Ectodermal cell (in vitro differentiated cells): ENCODE measurements around the gene PCED1A.
"Not testable (repeated sequence)": the region's sequence is repeated elsewhere in the genome, so short reads cannot be mapped to it uniquely, and the experiment has no call there.

Experiments used
- H3K27ac ChIP-seq: 2 replicates; pipeline ENCODE4 v1.7.0; 2013; ENCODE audit warnings: mild to moderate bottlenecking, low read depth, low read length; ENCODE audit not compliant: insufficient read depth, poor library complexity, severe bottlenecking
- H3K27me3 ChIP-seq: 2 replicates; pipeline ENCODE4 v1.7.0; 2013; ENCODE audit warnings: mild to moderate bottlenecking, low read length; ENCODE audit not compliant: insufficient read depth, control insufficient read depth, poor library complexity, severe bottlenecking
- H3K36me3 ChIP-seq: one replicate; pipeline ENCODE4 v1.7.0; 2013; ENCODE audit warnings: low read length; ENCODE audit not compliant: control insufficient read depth, insufficient read depth
- H3K4me1 ChIP-seq: one replicate; pipeline ENCODE4 v1.7.0; 2013; ENCODE audit warnings: low read length; ENCODE audit not compliant: control insufficient read depth, insufficient read depth
- H3K4me3 ChIP-seq: 2 replicates; pipeline ENCODE4 v1.7.0; 2013; ENCODE audit warnings: low read depth, low read length, control low read depth; ENCODE audit not compliant: insufficient read depth
- H3K9me3 ChIP-seq: 2 replicates; pipeline ENCODE4 v1.7.0; 2013; ENCODE audit warnings: mild to moderate bottlenecking, low read length, moderate library complexity; ENCODE audit not compliant: control insufficient read depth
- WGBS, 2 experiments: methylation state at CpG; one replicate each; pipeline ENCODE4 v1.1.7; 2013; ENCODE audit warnings: missing lambda C conversion rate in 2 of 2; 5-methylcytosine and 5-hydroxymethylcytosine counted together

PCED1A gene

DNA sequence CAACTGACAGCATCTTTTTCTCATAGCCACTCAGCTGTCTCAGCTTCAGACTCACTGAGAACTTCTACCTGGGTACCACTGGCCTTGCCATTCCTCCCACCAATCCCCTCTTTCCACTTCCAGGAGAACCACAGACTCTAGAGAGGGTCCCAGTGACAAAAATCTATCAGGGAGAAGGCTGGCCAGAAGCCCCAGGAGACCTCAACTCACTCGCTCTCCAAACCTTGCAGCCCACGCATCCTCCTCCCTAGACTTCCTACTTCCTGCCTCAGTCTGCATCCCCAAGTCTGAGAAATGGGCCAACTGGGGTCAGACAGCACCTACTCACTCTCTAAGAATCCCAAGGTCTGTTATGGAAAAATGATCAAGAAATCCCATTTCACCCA, 23.1 kb downstream of the PCED1A start:
- no peaks in the 10 kb centered on the region for H3K4me1 ChIP-seq
- H3K36me3 ChIP-seq: no peaks in the 10 kb centered on the region
- H3K4me3 ChIP-seq: no peak overlapping the region
- peaks cover 27% of the 10 kb centered on the region for H3K27me3 ChIP-seq
- H3K27ac ChIP-seq: no peak overlapping the region
- 83 to 97% methylated on average over 2 of the region's 2 CpGs for WGBS, 2 experiments
- H3K9me3 ChIP-seq: no peaks in the 10 kb centered on the region

DNA sequence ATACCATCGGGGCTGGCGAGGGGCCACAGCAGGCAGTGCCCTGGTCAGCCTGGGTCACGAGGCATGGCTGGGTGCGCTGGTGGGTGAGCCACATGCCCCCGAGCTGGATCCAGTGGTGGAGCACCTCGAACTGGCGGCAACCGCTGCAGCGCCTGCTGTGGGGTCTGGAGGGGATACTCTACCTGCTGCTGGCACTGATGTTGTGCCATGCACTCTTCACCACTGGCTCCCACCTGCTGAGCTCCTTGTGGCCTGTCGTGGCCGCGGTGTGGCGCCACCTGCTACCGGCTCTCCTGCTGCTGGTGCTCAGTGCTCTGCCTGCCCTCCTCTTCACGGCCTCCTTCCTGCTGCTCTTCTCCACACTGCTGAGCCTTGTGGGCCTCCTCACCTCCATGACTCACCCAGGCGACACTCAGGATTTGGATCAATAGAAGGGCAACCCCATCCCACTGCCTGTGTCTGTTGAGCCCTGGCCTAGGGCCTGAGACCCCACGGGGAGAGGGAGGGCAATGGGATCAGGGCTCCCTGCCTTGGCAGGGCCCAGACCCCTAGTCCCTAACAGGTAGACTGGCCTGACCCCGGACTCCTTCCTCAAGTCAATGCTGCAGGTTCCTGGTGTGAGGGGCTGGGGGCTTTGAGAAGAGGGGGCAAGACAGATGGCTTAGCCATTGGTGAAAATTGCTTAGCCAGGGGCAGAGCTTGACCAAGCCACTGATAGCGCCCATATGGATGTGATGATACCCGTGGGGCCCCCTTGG, 23.7 kb downstream of the PCED1A start:
- no peak overlapping the region for H3K27ac ChIP-seq
- 83 to 84% methylated on average over 20 of the region's 20 CpGs for WGBS, 2 experiments
- H3K9me3 ChIP-seq: no peaks in the 10 kb centered on the region
- H3K36me3 ChIP-seq: no peaks in the 10 kb centered on the region
- H3K4me1 ChIP-seq: no peaks in the 10 kb centered on the region
- no peak overlapping the region for H3K4me3 ChIP-seq
- H3K27me3 ChIP-seq: peaks cover 21% of the 10 kb centered on the region

DNA sequence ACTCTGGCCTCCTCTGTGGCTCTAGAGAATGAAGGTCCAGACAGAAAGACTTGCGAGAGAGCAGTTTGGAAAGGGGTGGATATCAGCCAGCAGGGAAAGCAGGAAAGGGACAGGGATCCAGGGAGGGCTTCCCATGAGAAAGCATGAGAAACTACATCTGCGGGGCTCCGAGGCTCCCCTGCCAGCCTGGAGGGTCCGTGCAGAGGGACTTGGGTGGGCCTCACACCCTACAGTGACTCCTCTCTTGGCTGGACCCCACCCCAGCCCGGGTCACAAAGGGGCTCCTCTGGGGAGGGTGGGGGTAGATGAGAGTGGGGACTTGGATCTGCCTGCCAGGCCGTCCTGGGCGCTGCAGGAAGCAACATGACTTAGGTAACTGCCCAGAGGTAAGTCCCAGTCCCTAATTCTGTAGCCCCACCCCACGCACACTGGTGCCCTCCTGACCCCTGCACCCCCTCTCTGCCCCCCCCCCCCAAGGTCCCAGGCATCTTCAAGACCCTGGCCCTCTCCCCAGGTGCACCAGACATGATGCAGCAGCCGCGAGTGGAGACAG, 24.3 kb downstream of the PCED1A start, which contains the start of gene TMEM239:
TSS of gene TMEM239 (plus strand) at position 335 of the 553 bp plus-strand sequence. CDS start at position 526, 191 bp downstream.
- Histone ChIP-seq H3K9me3 (no peaks in the 10 kb centered on the region), H3K4me3 (no peak within 1 kb of the TSS), H3K4me1 (no peaks in the 10 kb centered on the region), H3K27ac (no peak within 1 kb of the TSS), H3K27me3 (peaks cover 14% of the 10 kb centered on the region), H3K36me3 (no peaks in the 10 kb centered on the region)
- WGBS, 2 experiments: 84 to 85% methylated on average over 10 of the region's 10 CpGs

DNA sequence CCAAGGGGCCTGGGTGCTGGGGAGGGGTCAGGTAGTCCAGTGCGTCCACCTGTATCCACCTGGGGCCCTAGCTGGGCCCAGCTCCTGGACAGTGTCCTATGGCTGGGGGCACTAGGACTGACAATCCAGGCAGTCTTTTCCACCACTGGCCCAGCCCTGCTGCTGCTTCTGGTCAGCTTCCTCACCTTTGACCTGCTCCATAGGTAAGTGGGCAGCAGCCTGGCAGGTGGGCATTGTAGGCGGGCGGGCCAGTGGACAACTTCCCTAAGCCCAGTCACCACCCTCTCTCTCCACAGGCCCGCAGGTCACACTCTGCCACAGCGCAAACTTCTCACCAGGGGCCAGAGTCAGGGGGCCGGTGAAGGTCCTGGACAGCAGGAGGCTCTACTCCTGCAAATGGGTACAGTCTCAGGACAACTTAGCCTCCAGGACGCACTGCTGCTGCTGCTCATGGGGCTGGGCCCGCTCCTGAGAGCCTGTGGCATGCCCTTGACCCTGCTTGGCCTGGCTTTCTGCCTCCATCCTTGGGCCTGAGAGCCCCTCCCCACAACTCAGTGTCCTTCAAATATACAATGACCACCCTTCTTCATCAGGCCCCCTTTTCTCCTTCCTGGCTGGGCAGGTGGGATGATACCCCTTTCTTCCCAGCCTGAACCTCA, 25.1 kb downstream of the PCED1A start:
- no peaks in the 10 kb centered on the region for H3K9me3 ChIP-seq
- H3K27me3 ChIP-seq: peaks cover 7% of the 10 kb centered on the region
- no peaks in the 10 kb centered on the region for H3K4me1 ChIP-seq
- no peak overlapping the region for H3K27ac ChIP-seq
- no peak overlapping the region for H3K4me3 ChIP-seq
- no peaks in the 10 kb centered on the region for H3K36me3 ChIP-seq
- 86 to 89% methylated on average over 8 of the region's 8 CpGs for WGBS, 2 experiments

DNA sequence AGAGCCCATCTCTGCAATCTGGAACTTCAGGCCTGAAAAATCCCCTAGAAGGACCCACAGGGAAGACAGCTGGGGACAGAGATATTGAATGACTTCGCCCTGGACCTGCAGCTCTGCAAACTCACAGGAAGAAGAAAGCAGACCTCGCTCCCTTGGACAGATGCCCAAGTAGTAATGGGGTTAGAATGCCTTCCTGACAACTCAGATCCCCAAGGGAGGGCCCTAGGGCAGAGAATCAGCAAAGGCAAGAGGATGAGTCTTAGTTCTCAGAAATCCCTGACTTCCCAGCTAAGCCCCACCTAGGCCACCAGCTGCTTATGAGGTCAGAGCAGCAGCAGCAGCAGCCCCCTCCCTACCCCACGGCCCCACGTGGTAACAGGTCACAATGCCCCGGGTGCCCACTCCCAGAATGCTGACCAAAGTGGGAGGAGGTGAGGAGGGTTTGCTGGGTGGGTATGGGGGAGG, 25.8 kb downstream of the PCED1A start, which contains the start of gene C20orf141:
TSS of gene C20orf141 (plus strand) at position 401 of the 465 bp plus-strand sequence. CDS start 198 bp downstream, outside the sequence.
- no peaks in the 10 kb centered on the region for H3K27me3 ChIP-seq
- H3K4me1 ChIP-seq: no peaks in the 10 kb centered on the region
- 59 to 61% methylated on average over 5 of the region's 5 CpGs for WGBS, 2 experiments
- H3K27ac ChIP-seq: no peak within 1 kb of the TSS
- H3K9me3 ChIP-seq: no peaks in the 10 kb centered on the region
- no peak within 1 kb of the TSS for H3K4me3 ChIP-seq
- H3K36me3 ChIP-seq: no peaks in the 10 kb centered on the region

DNA sequence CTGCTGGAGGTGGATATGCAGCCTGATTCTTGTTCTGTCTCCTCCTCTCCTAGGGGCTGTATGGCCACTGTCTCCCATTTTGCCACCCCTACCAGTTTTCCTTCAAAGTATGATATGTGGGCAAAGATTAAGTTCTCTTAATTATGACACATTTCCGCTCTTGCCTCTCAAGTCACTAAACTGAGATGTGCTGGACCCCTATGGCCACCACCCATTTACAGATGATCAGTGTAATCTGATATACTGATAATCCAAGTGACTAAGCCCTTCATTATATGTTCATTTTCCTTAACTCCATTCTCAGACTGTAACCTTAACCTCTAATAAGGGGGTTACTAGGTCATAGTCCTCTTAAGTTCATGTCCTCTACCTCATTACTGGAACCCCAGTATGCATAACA, 26.4 kb downstream of the PCED1A start:
- H3K4me3 ChIP-seq: no peak overlapping the region
- H3K27ac ChIP-seq: no peak overlapping the region
- H3K4me1 ChIP-seq: no peaks in the 10 kb centered on the region
- H3K9me3 ChIP-seq: no peaks in the 10 kb centered on the region
- no peaks in the 10 kb centered on the region for H3K36me3 ChIP-seq
- H3K27me3 ChIP-seq: no peaks in the 10 kb centered on the region
- 100% methylated on average over 1 of the region's 1 CpG for WGBS, 2 experiments

DNA sequence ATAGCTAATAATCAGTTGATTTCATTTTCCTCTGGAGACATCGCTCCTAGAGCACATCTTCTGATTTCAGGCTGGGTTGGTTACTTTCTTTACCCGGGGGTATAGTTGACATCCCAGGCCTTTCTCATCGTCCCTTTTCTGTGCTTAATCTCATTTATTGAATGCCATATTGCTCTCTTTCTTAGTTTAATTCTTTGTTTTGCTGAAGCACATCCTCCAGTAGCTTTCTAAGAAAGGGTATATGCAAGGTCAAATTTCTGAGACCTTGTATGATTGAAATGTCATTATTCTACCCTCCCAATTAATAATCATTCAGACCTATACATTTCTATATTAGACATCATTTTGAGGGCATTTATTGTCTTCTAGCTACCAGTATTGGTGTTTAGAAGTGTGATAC, 28.3 kb downstream of the PCED1A start:
- Histone ChIP-seq H3K4me1 (no peaks in the 10 kb centered on the region), H3K27ac (no peak overlapping the region), H3K4me3 (no peak overlapping the region), H3K27me3 (peaks cover 3% of the 10 kb centered on the region), H3K9me3 (no peaks in the 10 kb centered on the region), H3K36me3 (no peaks in the 10 kb centered on the region)
- 75 to 79% methylated on average over 3 of the region's 3 CpGs for WGBS, 2 experiments

DNA sequence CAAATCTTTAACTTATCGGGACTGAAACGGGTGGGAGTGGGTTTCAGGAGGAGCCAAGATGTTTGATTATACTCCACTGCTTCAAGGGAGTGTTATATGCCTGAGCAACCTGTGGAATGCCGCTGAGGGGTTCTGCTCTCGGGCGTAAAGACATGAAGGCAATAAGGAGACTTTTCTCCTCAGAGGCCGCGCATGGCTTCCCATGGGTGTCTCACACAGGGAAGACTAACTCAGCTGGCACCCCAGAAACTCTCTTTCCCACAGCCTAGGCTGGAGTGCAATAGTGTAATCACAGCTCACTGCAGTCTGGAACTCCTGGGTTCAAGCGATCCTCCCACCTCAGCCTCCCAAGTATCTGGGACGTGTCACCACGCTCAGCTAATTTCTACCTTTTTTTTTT, 30.8 kb downstream of the PCED1A start:
- Histone ChIP-seq H3K9me3 (no peaks in the 10 kb centered on the region), H3K36me3 (no peaks in the 10 kb centered on the region), H3K4me3 (no peak overlapping the region), H3K27ac (no peak overlapping the region), H3K27me3 (peaks cover 28% of the 10 kb centered on the region), H3K4me1 (no peaks in the 10 kb centered on the region)
- WGBS, 2 experiments: 87% methylated on average over 10 of the region's 10 CpGs

DNA sequence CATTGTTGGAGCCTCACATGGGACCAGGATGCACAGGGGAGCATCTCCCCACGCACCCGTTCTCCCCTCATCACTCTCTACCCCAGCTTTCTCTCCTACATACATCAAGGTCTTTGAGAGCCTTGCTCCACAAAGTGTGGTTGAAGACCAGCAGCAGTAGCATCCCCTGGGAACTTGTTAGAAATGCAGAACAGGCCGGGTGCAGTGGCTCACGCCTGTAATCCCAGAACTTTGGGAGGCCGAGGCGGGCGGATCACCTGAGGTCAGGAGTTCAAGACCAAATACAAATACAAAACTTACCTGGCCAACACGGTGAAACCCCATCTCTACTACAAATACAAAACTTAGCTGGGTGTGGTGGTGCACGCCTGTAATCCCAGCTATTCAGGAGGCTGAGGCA, 32.5 kb downstream of the PCED1A start:
- H3K27me3 ChIP-seq: peaks cover 45% of the 10 kb centered on the region
- not testable (repeated sequence) for H3K36me3 ChIP-seq, H3K9me3 ChIP-seq, H3K4me1 ChIP-seq, H3K4me3 ChIP-seq, H3K27ac ChIP-seq
- 88 to 92% methylated on average over 7 of the region's 9 CpGs for WGBS, 2 experiments

DNA sequence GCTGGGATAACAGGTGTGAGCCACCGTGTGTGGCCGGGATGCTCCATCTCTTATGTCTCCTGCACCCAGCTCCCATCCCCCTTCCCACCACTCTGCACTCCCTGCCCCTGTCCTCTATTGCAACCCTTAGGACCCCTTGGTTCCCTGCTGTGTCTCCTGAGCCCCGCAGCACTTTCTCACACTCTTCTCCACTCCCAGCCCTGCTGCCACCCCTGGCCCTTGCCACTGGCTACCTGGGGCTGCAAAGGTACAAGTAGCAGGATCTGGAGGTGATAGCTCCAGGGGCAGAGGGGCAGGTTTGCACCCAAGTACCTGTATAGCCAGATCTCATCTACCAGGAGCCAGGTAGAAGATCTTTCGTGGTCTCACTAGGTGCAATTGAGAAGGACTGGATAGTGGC, 33.4 kb downstream of the PCED1A start:
- peaks cover 54% of the 10 kb centered on the region for H3K27me3 ChIP-seq
- H3K4me3 ChIP-seq: no peak overlapping the region
- H3K4me1 ChIP-seq: no peaks in the 10 kb centered on the region
- no peaks in the 10 kb centered on the region for H3K9me3 ChIP-seq
- H3K36me3 ChIP-seq: no peaks in the 10 kb centered on the region
- H3K27ac ChIP-seq: no peak overlapping the region
- 90 to 92% methylated on average over 4 of the region's 4 CpGs for WGBS, 2 experiments
